Fibroblast of the aortic adventitia (primary cell): ENCODE data around the gene ZMPSTE24. TPM values are rescaled to one million over a fixed set of nuclear protein-coding genes. Genes with fewer than 3 reads are reported as not detected.

ENCODE experiments used
- DNase-seq: peaks from one replicate; pipeline ENCODE4 v3.0.0-alpha.2; 2010; ENCODE audit warnings: low read depth
- H3K4me3 ChIP-seq: 2 replicates; pipeline ENCODE4 v1.5.1; 2011; ENCODE audit warnings: low read depth, mild to moderate bottlenecking, control low read depth, low read length, moderate library complexity
- CTCF ChIP-seq: IDR thresholded peaks from 2 replicates; pipeline ENCODE4 v1.5.1; 2011; ENCODE audit warnings: mild to moderate bottlenecking, low read length, control low read depth, inconsistent platforms; ENCODE audit not compliant: insufficient read depth
- total RNA-seq: library from RNA; depleted of rRNA; stranded (reverse); fragments of >200 nt; gene quantifications from 2 replicates; pipeline ENCODE4 v1.2.3, GENCODE V29; 2012; ENCODE audit warnings: low replicate concordance

ZMPSTE24 gene
- total RNA-seq, 1 donor: 103 TPM

- DNase-seq: no peak
- no peak overlapping the region for H3K4me3 ChIP-seq
- TF ChIP-seq CTCF: no peak
These were observed 25.6 kb upstream of the ZMPSTE24 start for GRCh38 chr1:40232444-40232843.

DNA sequence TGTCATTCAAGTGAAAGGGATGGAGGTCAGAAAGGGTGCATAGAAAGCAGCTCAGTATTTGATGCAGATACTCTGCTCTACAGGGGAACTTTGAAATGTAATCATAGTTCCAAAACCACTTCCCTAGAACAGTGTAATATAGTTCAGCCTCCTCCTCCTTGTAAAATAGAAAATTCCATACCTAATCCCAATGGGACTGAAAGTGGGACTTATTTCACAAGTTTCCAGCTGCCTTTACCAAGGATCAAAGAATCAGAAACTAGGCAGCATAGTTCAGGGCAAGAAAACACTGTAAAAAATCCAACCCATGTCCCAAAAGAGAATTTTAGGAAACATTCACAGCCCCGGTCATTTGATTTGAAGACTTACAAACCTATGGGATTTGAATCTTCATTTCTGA is 18.4 kb upstream of the ZMPSTE24 start:
- H3K4me3 ChIP-seq: no peak overlapping the region
- DNase-seq: no peak
- no peak for TF ChIP-seq CTCF

GRCh38 chr1:40240390-40240789 is 17.6 kb upstream of the ZMPSTE24 start:
- DNase-seq: no peak
- H3K4me3 ChIP-seq: no peak overlapping the region
- TF ChIP-seq CTCF: no peak

GRCh38 chr1:40241362-40241761 is 16.7 kb upstream of the ZMPSTE24 start:
- TF ChIP-seq CTCF: no peak
- DNase-seq: no peak
- H3K4me3 ChIP-seq: no peak overlapping the region

GRCh38 chr1:40243351-40243750 is 14.7 kb upstream of the ZMPSTE24 start:
- no peak for TF ChIP-seq CTCF
- DNase-seq: peak; percentile 72
- no peak overlapping the region for H3K4me3 ChIP-seq

GRCh38 chr1:40244138-40244744 is 13.8 kb upstream of the ZMPSTE24 start:
- DNase-seq: no peak
- H3K4me3 ChIP-seq: no peak overlapping the region
- no peak for TF ChIP-seq CTCF

GRCh38 chr1:40245686-40246085 is 12.3 kb upstream of the ZMPSTE24 start:
- no peak overlapping the region for H3K4me3 ChIP-seq
- DNase-seq: no peak
- no peak for TF ChIP-seq CTCF
